ENCODE measurements around the gene RANBP3. TPM values are rescaled to one million over a fixed set of nuclear protein-coding genes. Genes with fewer than 3 reads are reported as not detected.

The RANBP3 gene
- total and polyA plus RNA-seq, 2 of the 8 experiments (the other 6 are each of a cell fraction or from before 2014, with no cell fraction given) = 95.4 to 122 TPM

DNA sequence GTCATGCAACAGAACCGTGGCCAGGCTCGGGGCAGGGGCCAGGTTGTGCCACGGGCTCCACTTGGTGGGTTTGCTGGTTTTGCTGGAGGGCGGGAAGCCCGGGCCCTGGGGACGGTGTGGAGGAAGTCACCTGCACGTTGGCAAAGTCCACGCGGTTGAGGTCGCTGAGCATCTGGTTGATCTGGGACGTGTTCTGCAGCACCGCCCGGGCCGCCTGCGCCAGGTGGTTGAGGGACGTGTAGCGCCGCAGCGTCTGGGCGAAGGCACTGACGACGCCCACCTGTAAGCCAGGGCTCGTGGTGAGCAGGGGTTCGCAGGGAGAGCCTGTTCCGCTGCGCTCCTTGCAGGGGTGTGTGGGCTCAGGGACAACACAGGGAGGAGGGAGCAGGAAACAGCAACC is 24.7 kb upstream of the RANBP3 start:
- H3K9me3 ChIP-seq (ENCODE audit: insufficient read depth in 2 of 2, low read depth in 1 of 2, low read length in 1 of 2) = no peaks in the 10 kb centered on the region
- CTCF ChIA-PET (ENCODE audit: partially characterized antibody) = interaction anchor here (1.2 to 7.7 kb wide), 3 partner anchors 14 to 17 kb away, joined by 5 to 108 read pairs (median 40); no protein-coding TSS in a partner anchor
- peaks cover 0 to 3% of the 10 kb centered on the region in 2 experiments for H4K20me1 ChIP-seq (replicated peaks in 1 of 2; ENCODE audit: control insufficient read depth in 1 of 2, insufficient read depth in 2 of 2, low read length in 2 of 2)
- no peak overlapping the region for H3K9ac ChIP-seq (replicated peaks in 1 of 4; ENCODE audit: extremely low read depth in 1 of 4, low read depth in 3 of 4, low read length in 3 of 4)
- no peak overlapping the region for H3K56ac ChIP-seq (replicated peaks; ENCODE audit: insufficient read length, low read depth, low read length)
- no peak overlapping the region for H4K91ac ChIP-seq (replicated peaks; ENCODE audit: insufficient read length, low read length)
- H3K79me2 ChIP-seq (ENCODE audit: control insufficient read depth in 1 of 2, insufficient read depth in 2 of 2, low read length in 2 of 2) = no peaks in the 10 kb centered on the region
- H2AFZ ChIP-seq (ENCODE audit: low read length) = no peak overlapping the region
- no peaks in the 10 kb centered on the region for H3K79me1 ChIP-seq (ENCODE audit: low read depth, low read length)
- H2BK12ac ChIP-seq (ENCODE audit: low read depth, low read length) = no peak overlapping the region; the same call in 1 of the 2 replicates
- H4K5ac ChIP-seq (ENCODE audit: insufficient read length, low read depth, low read length) = no peak overlapping the region
- 92% methylated on average over 23 of the region's 26 CpGs; no CpG with 5 or more reads in 1 of the 2 experiments for WGBS, 2 experiments (ENCODE audit: extremely low coverage in 1 of 2, insufficient coverage in 1 of 2, insufficient read length in 1 of 2, insufficient replicate concordance in 2 of 2, low coverage in 1 of 2, low lambda C conversion rate in 2 of 2, missing lambda C conversion rate in 1 of 2)
- H2AK5ac ChIP-seq (ENCODE audit: low read depth, low read length) = no peak overlapping the region
- POLR2A ChIA-PET (ENCODE audit: partially characterized antibody) = interaction anchor here (0.6 kb wide), 1 partner anchor 284 kb away, joined by 3 read pairs; no protein-coding TSS in a partner anchor
- no peak overlapping the region for H2BK5ac ChIP-seq (ENCODE audit: low read depth, low read length)
- no peak overlapping the region for H3K4ac ChIP-seq (replicated peaks; ENCODE audit: insufficient read length, low read depth, low read length)
- no peak overlapping the region for H2BK120ac ChIP-seq (replicated peaks; ENCODE audit: low read depth, low read length)
- H3K36me3 ChIP-seq (ENCODE audit: control insufficient read depth in 2 of 4, insufficient read depth in 4 of 4, low read length in 3 of 4) = no peaks in the 10 kb centered on the region
- no peak overlapping the region for H2BK15ac ChIP-seq (ENCODE audit: low read length)
- no peak overlapping the region for H3K4me3 ChIP-seq (ENCODE audit: extremely low read depth in 1 of 4, insufficient read depth in 2 of 4, low read depth in 3 of 4, low read length in 4 of 4)
- no peak for FAIRE-seq
- no peak overlapping the region for H3K14ac ChIP-seq (ENCODE audit: insufficient read length)
- no peaks in the 10 kb centered on the region; a peak in 1 of 7 replicates for H3K4me1 ChIP-seq (replicated peaks in 1 of 4; ENCODE audit: control insufficient read depth in 3 of 4, insufficient read depth in 4 of 4, low read length in 3 of 4)
- H3K23me2 ChIP-seq (ENCODE audit: low read depth, low read length) = no peaks in the 10 kb centered on the region
- H3K23ac ChIP-seq (ENCODE audit: insufficient read length) = no peak overlapping the region
- H3K4me2 ChIP-seq (ENCODE audit: insufficient read depth in 1 of 2, low read depth in 2 of 2, low read length in 2 of 2) = no peak overlapping the region
- H3K27ac ChIP-seq (ENCODE audit: low read depth, low read length) = no peak overlapping the region
- H2BK20ac ChIP-seq (ENCODE audit: low read length) = no peak overlapping the region
- no peak for DNase-seq (ENCODE audit: low read depth in 1 of 2, low spot score in 2 of 2)
- no peaks in the 10 kb centered on the region; a peak in 1 of 7 replicates for H3K27me3 ChIP-seq (replicated peaks in 1 of 4; ENCODE audit: control insufficient read depth in 3 of 4, extremely low read depth in 1 of 4, insufficient read depth in 3 of 4, low read length in 3 of 4)
- H4K8ac ChIP-seq (ENCODE audit: extremely low read depth, insufficient read depth, low read length) = peak overlapping the region; percentile 51
- H3K18ac ChIP-seq (ENCODE audit: extremely low read depth, low read length) = no peak overlapping the region
- TF ChIP-seq TAF7 (optimal IDR thresholded peaks at IDR 0.05; ENCODE audit: borderline replicate concordance, low read depth, low read length) = no peak
- no peak for TF ChIP-seq FOSL1 (IDR thresholded peaks at IDR 0.05; ENCODE audit: insufficient read depth, low read depth, low read length)
- TF ChIP-seq, protein P1, sequence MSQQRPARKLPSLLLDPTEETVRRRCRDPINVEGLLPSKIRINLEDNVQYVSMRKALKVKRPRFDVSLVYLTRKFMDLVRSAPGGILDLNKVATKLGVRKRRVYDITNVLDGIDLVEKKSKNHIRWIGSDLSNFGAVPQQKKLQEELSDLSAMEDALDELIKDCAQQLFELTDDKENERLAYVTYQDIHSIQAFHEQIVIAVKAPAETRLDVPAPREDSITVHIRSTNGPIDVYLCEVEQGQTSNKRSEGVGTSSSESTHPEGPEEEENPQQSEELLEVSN (IDR thresholded peaks at IDR 0.05) = no peak
- TF ChIP-seq, protein P2, sequence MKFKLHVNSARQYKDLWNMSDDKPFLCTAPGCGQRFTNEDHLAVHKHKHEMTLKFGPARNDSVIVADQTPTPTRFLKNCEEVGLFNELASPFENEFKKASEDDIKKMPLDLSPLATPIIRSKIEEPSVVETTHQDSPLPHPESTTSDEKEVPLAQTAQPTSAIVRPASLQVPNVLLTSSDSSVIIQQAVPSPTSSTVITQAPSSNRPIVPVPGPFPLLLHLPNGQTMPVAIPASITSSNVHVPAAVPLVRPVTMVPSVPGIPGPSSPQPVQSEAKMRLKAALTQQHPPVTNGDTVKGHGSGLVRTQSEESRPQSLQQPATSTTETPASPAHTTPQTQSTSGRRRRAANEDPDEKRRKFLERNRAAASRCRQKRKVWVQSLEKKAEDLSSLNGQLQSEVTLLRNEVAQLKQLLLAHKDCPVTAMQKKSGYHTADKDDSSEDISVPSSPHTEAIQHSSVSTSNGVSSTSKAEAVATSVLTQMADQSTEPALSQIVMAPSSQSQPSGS (IDR thresholded peaks at IDR 0.05; ENCODE audit: low read length) = no peak
- no peak for TF ChIP-seq CTBP2 (IDR thresholded peaks at IDR 0.05; ENCODE audit: borderline replicate concordance, insufficient read depth, insufficient read length, low read length)
- TF ChIP-seq ASH2L (IDR thresholded peaks at IDR 0.05; ENCODE audit: low read length) = no peak
- TF ChIP-seq TBP (IDR thresholded peaks at IDR 0.05; ENCODE audit: low read depth, low read length) = no peak
- TF ChIP-seq SUZ12 (IDR thresholded peaks at IDR 0.05; ENCODE audit: low read length) = no peak
- no peak for TF ChIP-seq JUND (IDR thresholded peaks at IDR 0.05; ENCODE audit: low read length)

Measured in H1 (cell line).